ENCODE results near the gene HM13. TPM values are rescaled to one million over a fixed set of nuclear protein-coding genes. Genes with fewer than 3 reads are reported as not detected.
A peak's percentile ranks its signal among the peaks of the same experiment; 100 is the strongest.

HM13 gene
- total RNA-seq, 2 experiments from 2014 or later, result 162 to 165 TPM

- DNase-seq, result no peak
- no peaks in the 10 kb centered on the region for H3K9me3 Mint-ChIP-seq
- POLR2A ChIA-PET, result interaction anchor here (1.2 kb wide), 1 partner anchor 37 kb away, joined by 5 read pairs; no protein-coding TSS in a partner anchor
- no peaks in the 10 kb centered on the region for H3K27me3 Mint-ChIP-seq
- peak overlapping the region; percentile 36 for H3K27ac Mint-ChIP-seq
- peaks cover 16% of the 10 kb centered on the region for H3K4me1 Mint-ChIP-seq
- H3K4me3 Mint-ChIP-seq, result no peak overlapping the region
- H3K36me3 Mint-ChIP-seq (ENCODE audit: low read depth), result peaks cover 48% of the 10 kb centered on the region
- CTCF ChIA-PET, result interaction anchor here (1.5 to 12.1 kb wide), 6 partner anchors 12 to 157 kb away, joined by 4 to 430 read pairs (median 10); partner anchors contain the start of genes BCL2L1 and ID1
These were observed 52.0 kb downstream of the HM13 start for GRCh38 chr20:31566319-31566657.

- no peaks in the 10 kb centered on the region for H3K9me3 Mint-ChIP-seq
- no peak overlapping the region for H3K4me3 Mint-ChIP-seq
- H3K27ac Mint-ChIP-seq, result peak overlapping the region; percentile 52
- no peak for DNase-seq
- H3K36me3 Mint-ChIP-seq (ENCODE audit: low read depth), result peaks cover 43% of the 10 kb centered on the region
- H3K27me3 Mint-ChIP-seq, result no peaks in the 10 kb centered on the region
- H3K4me1 Mint-ChIP-seq, result peaks cover 15% of the 10 kb centered on the region
- POLR2A ChIA-PET, result interaction anchor here (1.2 to 4.1 kb wide), 3 partner anchors 36 to 45 kb away, joined by 5 to 43 read pairs (median 15); partner anchors contain the start of gene ID1
- CTCF ChIA-PET, result interaction anchor here (1.1 to 12.1 kb wide), 8 partner anchors 11 to 157 kb away, joined by 3 to 430 read pairs (median 6); partner anchors contain the start of genes BCL2L1 and ID1
These were observed 52.6 kb downstream of the HM13 start for GRCh38 chr20:31566658-31567379.

DNA sequence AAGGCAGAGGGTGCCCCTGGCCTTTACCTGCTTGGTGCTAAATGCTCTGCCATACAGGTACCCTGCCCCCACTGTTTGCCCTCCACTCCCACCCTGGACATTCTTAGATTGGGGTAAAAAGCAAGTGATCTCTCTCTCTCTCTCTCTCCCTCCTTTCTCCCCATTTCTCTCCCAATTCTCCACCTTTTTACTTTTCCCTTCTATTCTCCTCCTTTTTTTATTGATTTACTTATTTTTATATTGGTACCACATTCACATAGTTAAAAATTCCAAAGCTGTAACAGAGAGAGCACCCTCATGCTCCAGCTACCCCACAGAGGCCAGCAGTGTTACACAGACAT lies 53.1 kb downstream of the HM13 start:
- CTCF ChIA-PET, result interaction anchor here (1.1 to 12.1 kb wide), 9 partner anchors 11 to 156 kb away, joined by 3 to 430 read pairs (median 5); partner anchors contain the start of genes BCL2L1 and ID1

GRCh38 chr20:31568041-31568731 lies 53.9 kb downstream of the HM13 start:
- no peak for DNase-seq
- Mint-ChIP-seq H3K27me3 (no peaks in the 10 kb centered on the region), H3K4me3 (no peak overlapping the region), H3K4me1 (peaks cover 24% of the 10 kb centered on the region), H3K9me3 (no peaks in the 10 kb centered on the region), H3K36me3 (ENCODE audit: low read depth) (peaks cover 33% of the 10 kb centered on the region), H3K27ac (no peak overlapping the region)
- ChIA-PET CTCF (interaction anchor here (0.9 to 12.1 kb wide), 10 partner anchors 10 to 155 kb away, joined by 3 to 430 read pairs (median 6); partner anchors contain the start of genes BCL2L1 and ID1), POLR2A (interaction anchor here (0.9 to 4.1 kb wide), 4 partner anchors 34 to 155 kb away, joined by 3 to 43 read pairs (median 12); partner anchors contain the start of gene ID1)

More for the DNA sequence above, 53.1 kb downstream of the HM13 start:
- Mint-ChIP-seq H3K4me1 (peaks cover 19% of the 10 kb centered on the region), H3K36me3 (ENCODE audit: low read depth) (peaks cover 40% of the 10 kb centered on the region), H3K9me3 (no peaks in the 10 kb centered on the region), H3K4me3 (no peak overlapping the region), H3K27ac (peak overlapping the region; percentile 52), H3K27me3 (no peaks in the 10 kb centered on the region)
- DNase-seq, result no peak
- POLR2A ChIA-PET, result interaction anchor here (1.2 to 4.1 kb wide), 3 partner anchors 36 to 45 kb away, joined by 5 to 43 read pairs (median 15); partner anchors contain the start of gene ID1

DNA sequence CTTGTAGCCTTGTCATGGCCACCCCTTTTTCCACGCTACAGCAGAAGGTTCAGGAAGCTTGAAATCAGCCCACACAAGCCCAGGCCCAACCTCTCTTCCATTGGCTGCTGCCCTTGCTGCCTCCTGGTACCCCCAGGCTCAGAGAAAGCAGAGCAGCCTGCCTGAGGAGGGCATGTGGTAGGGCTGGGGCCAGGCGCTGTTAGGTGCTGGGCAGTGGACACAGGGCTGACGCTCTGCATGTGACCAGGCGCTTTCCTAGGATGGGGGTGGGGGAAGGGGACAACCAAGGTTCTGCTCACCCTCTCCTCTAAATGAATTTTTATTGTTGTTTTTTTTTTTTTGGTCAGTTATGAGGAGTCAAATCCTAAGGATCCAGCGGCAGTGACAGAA lies 54.5 kb downstream of the HM13 start:
- no peak for DNase-seq
- H3K27me3 Mint-ChIP-seq, result no peaks in the 10 kb centered on the region
- H3K4me3 Mint-ChIP-seq, result no peak overlapping the region
- H3K9me3 Mint-ChIP-seq, result no peaks in the 10 kb centered on the region
- H3K36me3 Mint-ChIP-seq (ENCODE audit: low read depth), result peaks cover 31% of the 10 kb centered on the region
- ChIA-PET CTCF (interaction anchor here (0.7 to 12.1 kb wide), 11 partner anchors 8 to 155 kb away, joined by 3 to 430 read pairs (median 5); partner anchors contain the start of genes BCL2L1 and ID1), POLR2A (interaction anchor here (1.7 to 4.1 kb wide), 4 partner anchors 8 to 43 kb away, joined by 5 to 43 read pairs (median 12); partner anchors contain the start of gene ID1)
- H3K4me1 Mint-ChIP-seq, result peaks cover 30% of the 10 kb centered on the region
- H3K27ac Mint-ChIP-seq, result no peak overlapping the region

GRCh38 chr20:31569163-31570020 lies 55.1 kb downstream of the HM13 start:
- Mint-ChIP-seq H3K27me3 (no peaks in the 10 kb centered on the region), H3K4me3 (no peak overlapping the region), H3K27ac (no peak overlapping the region), H3K9me3 (no peaks in the 10 kb centered on the region), H3K4me1 (peaks cover 35% of the 10 kb centered on the region), H3K36me3 (ENCODE audit: low read depth) (peaks cover 26% of the 10 kb centered on the region)
- DNase-seq, result peak; percentile 61
- CTCF ChIA-PET, result interaction anchor here (0.7 to 12.1 kb wide), 16 partner anchors 8 to 154 kb away, joined by 3 to 430 read pairs (median 4); partner anchors contain the start of genes BCL2L1, HM13 and ID1
- POLR2A ChIA-PET, result interaction anchor here (1.7 to 4.1 kb wide), 4 partner anchors 8 to 43 kb away, joined by 5 to 43 read pairs (median 12); partner anchors contain the start of gene ID1

- peaks cover 24% of the 10 kb centered on the region for H3K36me3 Mint-ChIP-seq (ENCODE audit: low read depth)
- H3K27ac Mint-ChIP-seq, result no peak overlapping the region
- no peak for DNase-seq
- no peak overlapping the region for H3K4me3 Mint-ChIP-seq
- H3K4me1 Mint-ChIP-seq, result peaks cover 35% of the 10 kb centered on the region
- no peaks in the 10 kb centered on the region for H3K9me3 Mint-ChIP-seq
- ChIA-PET POLR2A (interaction anchor here (1.7 to 4.1 kb wide), 4 partner anchors 9 to 42 kb away, joined by 5 to 43 read pairs (median 12); partner anchors contain the start of gene ID1), CTCF (interaction anchor here (0.7 to 12.1 kb wide), 13 partner anchors 8 to 153 kb away, joined by 3 to 430 read pairs (median 4); partner anchors contain the start of genes BCL2L1, HM13 and ID1)
- H3K27me3 Mint-ChIP-seq, result no peaks in the 10 kb centered on the region
These were observed 55.8 kb downstream of the HM13 start for GRCh38 chr20:31570021-31570463.

GRCh38 chr20:31570735-31571617 lies 56.7 kb downstream of the HM13 start:
- DNase-seq, result no peak
- H3K27ac Mint-ChIP-seq, result peak overlapping the region; percentile 47
- peaks cover 31% of the 10 kb centered on the region for H3K4me1 Mint-ChIP-seq
- H3K9me3 Mint-ChIP-seq, result no peaks in the 10 kb centered on the region
- peaks cover 20% of the 10 kb centered on the region for H3K36me3 Mint-ChIP-seq (ENCODE audit: low read depth)
- H3K4me3 Mint-ChIP-seq, result no peak overlapping the region
- CTCF ChIA-PET, result interaction anchor here (1.1 to 12.1 kb wide), 4 partner anchors 8 to 152 kb away, joined by 10 to 430 read pairs (median 22); partner anchors contain the start of genes BCL2L1 and ID1
- H3K27me3 Mint-ChIP-seq, result no peaks in the 10 kb centered on the region
- POLR2A ChIA-PET, result interaction anchor here (2.9 to 4.1 kb wide), 3 partner anchors 9 to 42 kb away, joined by 18 to 43 read pairs (median 32); no protein-coding TSS in a partner anchor

DNA sequence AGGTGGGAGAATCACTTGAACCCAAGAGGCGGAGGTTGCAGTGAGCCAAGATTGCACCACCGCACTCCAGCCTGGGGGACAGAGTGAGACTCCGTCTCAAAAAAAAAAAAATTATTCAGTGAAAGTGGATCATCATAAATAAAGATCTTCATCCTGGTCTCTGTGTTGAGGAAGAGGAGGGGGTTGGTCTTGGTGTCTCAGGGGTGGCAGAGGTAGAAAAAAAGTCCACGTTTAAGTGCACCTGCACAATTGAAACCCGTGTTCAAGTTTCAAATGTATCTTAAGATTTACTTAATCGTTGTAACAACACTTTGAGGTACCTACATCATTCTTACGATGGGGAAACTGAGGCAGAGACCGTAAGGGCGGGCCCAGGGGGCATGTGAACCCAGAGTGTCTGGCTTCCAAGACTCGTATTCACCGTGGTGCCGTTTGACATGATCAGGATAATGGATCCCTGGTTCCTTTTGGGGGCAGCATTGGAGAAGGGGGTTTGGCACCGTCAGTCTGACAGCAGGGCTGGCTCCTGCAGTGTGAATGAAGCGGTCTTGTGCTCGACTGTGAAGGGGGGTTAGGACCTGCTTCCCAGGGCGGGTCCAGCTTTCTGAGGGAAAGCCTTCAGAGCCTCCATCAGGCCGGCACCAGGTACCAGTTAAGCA lies 57.9 kb downstream of the HM13 start:
- no peak for DNase-seq
- H3K36me3 Mint-ChIP-seq (ENCODE audit: low read depth), result peaks cover 15% of the 10 kb centered on the region
- ChIA-PET POLR2A (interaction anchor here (0.8 to 2.9 kb wide), 16 partner anchors 10 to 168 kb away, joined by 3 to 65 read pairs (median 6); partner anchors contain the start of genes ID1 and TPX2), CTCF (interaction anchor here (1.1 to 12.1 kb wide), 8 partner anchors 10 to 379 kb away, joined by 3 to 430 read pairs (median 14); partner anchors contain the start of genes BCL2L1, HM13, ID1 and PDRG1)
- H3K4me3 Mint-ChIP-seq, result peak overlapping the region; percentile 79
- peak overlapping the region; percentile 86 for H3K27ac Mint-ChIP-seq
- no peaks in the 10 kb centered on the region for H3K9me3 Mint-ChIP-seq
- peaks cover 24% of the 10 kb centered on the region for H3K4me1 Mint-ChIP-seq
- peaks cover 1% of the 10 kb centered on the region for H3K27me3 Mint-ChIP-seq

GRCh38 chr20:31572701-31573554 lies 58.7 kb downstream of the HM13 start:
- peaks cover 8% of the 10 kb centered on the region for H3K36me3 Mint-ChIP-seq (ENCODE audit: low read depth)
- ChIA-PET POLR2A (interaction anchor here (0.7 to 2.9 kb wide), 20 partner anchors 11 to 167 kb away, joined by 3 to 65 read pairs (median 6); partner anchors contain the start of genes ID1 and TPX2), CTCF (interaction anchor here (0.9 to 12.1 kb wide), 10 partner anchors 10 to 379 kb away, joined by 3 to 430 read pairs (median 6); partner anchors contain the start of genes BCL2L1, HM13, ID1 and PDRG1)
- H3K4me1 Mint-ChIP-seq, result peaks cover 23% of the 10 kb centered on the region
- peaks cover 1% of the 10 kb centered on the region for H3K27me3 Mint-ChIP-seq
- H3K9me3 Mint-ChIP-seq, result no peaks in the 10 kb centered on the region
- peak overlapping the region; percentile 86 for H3K27ac Mint-ChIP-seq
- DNase-seq, result peak; percentile 91
- peak overlapping the region; percentile 84 for H3K4me3 Mint-ChIP-seq
